ENCODE data around the gene C1QL4. TPM values are rescaled to one million over a fixed set of nuclear protein-coding genes. Genes with fewer than 3 reads are reported as not detected.

The C1QL4 gene
- total and polyA plus RNA-seq, 9 of the 15 experiments (the other 6 are each of a cell fraction or from before 2014, with no cell fraction given): 0.08 to 2.1 (median 0.31) TPM

DNA sequence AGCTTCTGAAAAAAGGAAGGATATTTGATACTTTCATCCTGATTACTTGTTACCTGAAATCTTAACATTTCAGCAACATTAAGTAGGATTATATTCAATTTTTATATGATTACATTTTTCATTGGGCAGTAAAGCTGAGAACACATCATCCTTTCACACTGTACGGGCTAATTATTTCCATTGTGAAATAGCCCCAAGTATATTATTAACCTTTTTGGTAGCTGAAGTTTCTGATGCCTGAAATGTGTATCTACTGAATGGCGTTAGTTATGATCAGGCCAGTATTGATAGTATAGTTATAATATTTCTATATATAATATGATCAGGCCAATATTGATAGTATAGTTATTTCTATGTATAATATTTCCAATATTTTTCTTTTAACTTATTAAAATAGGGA is 40.4 kb upstream of the C1QL4 start (continued):
- no peak for TF ChIP-seq ZNF407 (IDR thresholded peaks at IDR 0.05; ENCODE audit: low read depth)
- no peak for TF ChIP-seq JUNB (CRISPR knock-in tag; conservative IDR thresholded peaks at IDR 0.05)
- no peak for TF ChIP-seq XRCC4 (IDR thresholded peaks at IDR 0.05; ENCODE audit: extremely low read depth, insufficient read depth, insufficient read length)
- no peak for TF ChIP-seq EWSR1 (IDR thresholded peaks at IDR 0.05; ENCODE audit: borderline replicate concordance, low read depth, partially characterized antibody)
- TF ChIP-seq NRF1 (conservative IDR thresholded peaks at IDR 0.05 in 1 of 2, IDR thresholded peaks at IDR 0.05 in 1 of 2): no peak
- no peak for TF ChIP-seq EZH2 (IDR thresholded peaks at IDR 0.05; ENCODE audit: borderline replicate concordance, low read depth, low read length)

All from K562 (cell line).